OCI-LY7 (cell line): ENCODE data around the gene ANKRD16. TPM values are rescaled to one million over a fixed set of nuclear protein-coding genes. Genes with fewer than 3 reads are reported as not detected.
A peak's percentile ranks its signal among the peaks of the same experiment; 100 is the strongest.

Experiments
- Bru-seq: library from RNA; stranded (reverse); fragments of 400-500 nt; gene quantifications from one replicate; lab custom pipeline; 2021; lab: Mats Ljungman, UMichigan
- BruChase-seq, 2 experiments: library from RNA; stranded (reverse); fragments of 400-500 nt; gene quantifications; one replicate each; lab custom pipeline; 2021; lab: Mats Ljungman, UMichigan
- BruUV-seq: library from RNA; stranded (reverse); fragments of 400-500 nt; replicated peaks from 2 replicates; lab custom pipeline; 2021; lab: Mats Ljungman, UMichigan
- CTCF ChIA-PET: fragments of 300-600 bp; sonication (Branson Sonifier 250); formaldehyde crosslinking; loops from one replicate; lab custom pipeline; 2022; ENCODE audit warnings: antibody characterized with exemption; ENCODE audit not compliant: unreplicated experiment; lab: Charles Lee
- POLR2A ChIA-PET: fragments of 300-600 bp; sonication (Branson Sonifier 250); formaldehyde crosslinking; loops from one replicate; lab custom pipeline; 2022; ENCODE audit warnings: antibody characterized with exemption; lab: Charles Lee
- DNase-seq: peaks from one replicate; pipeline ENCODE4 v3.0.0-alpha.2; 2015; ENCODE audit warnings: low spot score
- H2AFZ ChIP-seq: fragments of 200-600 bp; sonication (generic), shearing (Covaris generic); 2 replicates; pipeline ENCODE4 v1.6.1; 2014; ENCODE audit warnings: mild to moderate bottlenecking, antibody characterized with exemption, low read length, moderate library complexity
- H3K27ac ChIP-seq: fragments of 200-600 bp; sonication (generic); 2 replicates; pipeline ENCODE4 v1.5.1; 2014; ENCODE audit warnings: mixed run types, low read depth, mild to moderate bottlenecking, moderate library complexity, low read length, inconsistent platforms; ENCODE audit not compliant: poor library complexity, severe bottlenecking
- H3K36me3 ChIP-seq: fragments of 200-600 bp; sonication (generic); 2 replicates; pipeline ENCODE4 v1.6.1; 2014; ENCODE audit warnings: mild to moderate bottlenecking, antibody characterized with exemption, low read length, moderate library complexity, mixed read lengths; ENCODE audit not compliant: insufficient read depth
- H3K4me1 ChIP-seq: fragments of 200-600 bp; sonication (generic); 2 replicates; pipeline ENCODE4 v1.5.1; 2014; ENCODE audit warnings: mild to moderate bottlenecking, low read length; ENCODE audit not compliant: insufficient read depth, poor library complexity, severe bottlenecking
- H3K4me2 ChIP-seq: fragments of 200-600 bp; sonication (generic); 2 replicates; pipeline ENCODE4 v1.6.1; 2014; ENCODE audit warnings: mild to moderate bottlenecking, low read length
- H3K4me3 ChIP-seq: fragments of 200-600 bp; sonication (generic); 2 replicates; pipeline ENCODE4 v1.5.1; 2014; ENCODE audit warnings: mild to moderate bottlenecking, low read depth, low read length; ENCODE audit not compliant: poor library complexity, severe bottlenecking
- H3K79me2 ChIP-seq: fragments of 200-600 bp; sonication (generic); 2 replicates; pipeline ENCODE4 v1.6.1; 2016; ENCODE audit warnings: low read depth, mild to moderate bottlenecking, low read length, moderate library complexity, mixed read lengths; ENCODE audit not compliant: insufficient read depth
- H3K9me2 ChIP-seq: fragments of 200-600 bp; sonication (generic); 2 replicates; pipeline ENCODE4 v1.6.1; 2016; ENCODE audit warnings: mild to moderate bottlenecking, low read length, mixed read lengths; ENCODE audit not compliant: insufficient read depth
- H3K9me3 ChIP-seq: fragments of 200-600 bp; sonication (generic); 2 replicates; pipeline ENCODE4 v1.6.1; 2014; ENCODE audit warnings: mild to moderate bottlenecking, mixed run types, low read length, mixed read lengths
- H4K20me1 ChIP-seq: fragments of 200-600 bp; sonication (generic); 2 replicates; pipeline ENCODE4 v1.6.1; 2014; ENCODE audit warnings: mild to moderate bottlenecking, antibody characterized with exemption, low read length, moderate library complexity, mixed read lengths; ENCODE audit not compliant: insufficient read depth
- EZH2phosphoT487 ChIP-seq: fragments of 200-600 bp; sonication (generic); IDR thresholded peaks from 2 replicates; pipeline ENCODE4 v1.6.1; 2018; ENCODE audit warnings: low read depth, borderline replicate concordance, mild to moderate bottlenecking, mixed run types, antibody characterized with exemption, low read length, moderate library complexity, mixed read lengths
- intact Hi-C: fragments of 100-400 bp; cut with micrococcal nuclease; formaldehyde crosslinking; loops from one replicate; pipeline ENCODE4 v1.10.0; 2022; ENCODE audit not compliant: unreplicated experiment
- long read RNA-seq: library from polyadenylated mRNA; stranded (forward); transcript quantifications from one replicate; pipeline ENCODE4 v2.0.0, GENCODE V29; 2022
- total RNA-seq, 2 experiments: library from RNA; depleted of rRNA in 1 of 2; stranded (reverse); fragments of >200 nt in 1 of 2; shearing (Covaris generic) in 1 of 2; gene quantifications; 2 replicates each; pipeline ENCODE4 v1.2.3, GENCODE V29; 2014 to 2022
- TF ChIP-seq, protein P1 (sequence below): fragments of 200-600 bp; sonication (generic); conservative IDR thresholded peaks from 2 replicates; pipeline ENCODE4 v1.5.1; 2014; ENCODE audit warnings: mild to moderate bottlenecking, antibody characterized with exemption, low read length, moderate library complexity, mixed read lengths

ANKRD16 gene
- total RNA-seq (2014; rRNA removed; shearing (Covaris generic)) (7.9 and 15.2 TPM in 2 replicates), total RNA-seq (2022) (12.0 and 15.0 TPM in 2 replicates), Bru-seq, nascent RNA (percentile 56 among the genes with signal in this experiment), BruChase-seq, experiment 1, labeled RNA remaining after a 6-hour chase (percentile 64 among the genes with signal in this experiment), BruChase-seq, experiment 2, labeled RNA remaining after a 2-hour chase (percentile 63 among the genes with signal in this experiment)
- long read RNA-seq, transcript ANKRD16-202 (7 exons, 1,646 nt), result major isoform, 15 of 34 reads
- long read RNA-seq, partial matches to known transcripts, result 2 of 34 reads
- long read RNA-seq, other reads (novel, unspliced or antisense), result 14 of 34 reads

DNA sequence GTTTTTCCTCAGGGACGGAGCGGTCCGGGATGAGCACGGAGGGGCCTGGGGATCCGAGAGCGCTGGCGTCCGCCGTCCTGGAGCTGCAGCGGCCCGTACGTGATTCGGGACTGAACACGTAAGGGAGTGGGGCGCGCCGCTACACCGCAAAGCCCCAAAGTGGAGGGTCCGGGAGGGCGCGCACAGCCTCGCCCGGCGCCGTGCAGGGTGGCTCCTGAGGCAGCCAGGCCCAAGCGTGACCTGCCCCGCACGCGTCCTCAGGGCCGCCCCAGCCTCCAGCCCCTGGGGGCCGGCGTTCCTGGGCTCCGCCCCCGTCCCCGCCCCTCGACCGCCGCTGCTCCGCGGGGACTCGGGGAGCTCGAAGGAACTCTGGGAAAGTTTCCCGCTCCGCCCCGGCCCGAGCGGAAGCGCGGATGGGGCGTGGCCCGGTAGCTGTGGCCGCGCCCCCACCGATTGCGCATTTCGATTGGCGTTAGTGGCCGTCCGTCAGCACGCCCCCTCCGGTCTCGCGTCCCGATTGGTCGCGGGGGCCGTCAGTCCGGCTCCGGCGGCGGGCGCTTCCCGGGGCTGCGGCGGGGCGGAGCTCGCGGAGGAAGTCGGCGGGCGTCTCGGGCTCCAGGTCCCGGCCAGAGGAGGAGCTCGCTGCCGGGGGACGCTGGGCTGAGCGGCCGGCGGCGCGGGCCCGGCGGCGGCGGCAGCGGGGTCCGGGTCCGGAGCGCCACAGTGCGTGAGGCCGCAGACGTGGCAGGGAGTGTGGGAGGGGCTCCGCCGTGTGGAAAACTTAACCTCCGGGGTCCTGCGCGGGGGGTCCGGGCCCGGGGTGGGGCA, at the start of gene ANKRD16, which contains the start of gene FBH1:
ANKRD16 (minus strand) TSS at position 270 of the 828 bp plus-strand sequence. CDS start 539 bp downstream, outside the sequence.
FBH1 (plus strand) TSS at position 620 of the 828 bp plus-strand sequence; CDS start at position 723, 103 bp downstream.
- no peaks in the 10 kb centered on the region for H3K9me3 ChIP-seq
- peak within 1 kb of the TSS; percentile 88 for H3K4me3 ChIP-seq
- H2AFZ ChIP-seq, result peak within 1 kb of the TSS; percentile 58
- POLR2A ChIA-PET, result interaction anchor here (0.5 to 2.0 kb wide), 20 partner anchors 9 to 198 kb away, joined by 3 to 20 read pairs (median 3); no protein-coding TSS in a partner anchor
- no TSS peak for BruUV-seq
- TF ChIP-seq, protein P1, sequence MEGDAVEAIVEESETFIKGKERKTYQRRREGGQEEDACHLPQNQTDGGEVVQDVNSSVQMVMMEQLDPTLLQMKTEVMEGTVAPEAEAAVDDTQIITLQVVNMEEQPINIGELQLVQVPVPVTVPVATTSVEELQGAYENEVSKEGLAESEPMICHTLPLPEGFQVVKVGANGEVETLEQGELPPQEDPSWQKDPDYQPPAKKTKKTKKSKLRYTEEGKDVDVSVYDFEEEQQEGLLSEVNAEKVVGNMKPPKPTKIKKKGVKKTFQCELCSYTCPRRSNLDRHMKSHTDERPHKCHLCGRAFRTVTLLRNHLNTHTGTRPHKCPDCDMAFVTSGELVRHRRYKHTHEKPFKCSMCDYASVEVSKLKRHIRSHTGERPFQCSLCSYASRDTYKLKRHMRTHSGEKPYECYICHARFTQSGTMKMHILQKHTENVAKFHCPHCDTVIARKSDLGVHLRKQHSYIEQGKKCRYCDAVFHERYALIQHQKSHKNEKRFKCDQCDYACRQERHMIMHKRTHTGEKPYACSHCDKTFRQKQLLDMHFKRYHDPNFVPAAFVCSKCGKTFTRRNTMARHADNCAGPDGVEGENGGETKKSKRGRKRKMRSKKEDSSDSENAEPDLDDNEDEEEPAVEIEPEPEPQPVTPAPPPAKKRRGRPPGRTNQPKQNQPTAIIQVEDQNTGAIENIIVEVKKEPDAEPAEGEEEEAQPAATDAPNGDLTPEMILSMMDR, result no peak
- TF ChIP-seq EZH2phosphoT487, result no peak
- no peaks in the 10 kb centered on the region for H3K9me2 ChIP-seq
- H3K79me2 ChIP-seq, result peaks cover 30% of the 10 kb centered on the region
- DNase-seq, result peak; percentile 99
- H3K27ac ChIP-seq, result peak within 1 kb of the TSS; percentile 35
- peaks cover 26% of the 10 kb centered on the region for H3K4me1 ChIP-seq
- peak within 1 kb of the TSS; percentile 98 for H3K4me2 ChIP-seq
- CTCF ChIA-PET, result interaction anchor here (0.6 to 1.0 kb wide), 5 partner anchors 10 to 198 kb away, joined by 3 to 4 read pairs (median 3); no protein-coding TSS in a partner anchor
- intact Hi-C loops, result loop anchor here (2.0 to 5.0 kb wide), 4 partner anchors 77 to 197 kb away; partner anchors contain the start of genes GDI2, IL15RA and RBM17
- peaks cover 48% of the 10 kb centered on the region for H3K36me3 ChIP-seq
- peaks cover 8% of the 10 kb centered on the region; the same call in 1 of the 2 replicates for H4K20me1 ChIP-seq

DNA sequence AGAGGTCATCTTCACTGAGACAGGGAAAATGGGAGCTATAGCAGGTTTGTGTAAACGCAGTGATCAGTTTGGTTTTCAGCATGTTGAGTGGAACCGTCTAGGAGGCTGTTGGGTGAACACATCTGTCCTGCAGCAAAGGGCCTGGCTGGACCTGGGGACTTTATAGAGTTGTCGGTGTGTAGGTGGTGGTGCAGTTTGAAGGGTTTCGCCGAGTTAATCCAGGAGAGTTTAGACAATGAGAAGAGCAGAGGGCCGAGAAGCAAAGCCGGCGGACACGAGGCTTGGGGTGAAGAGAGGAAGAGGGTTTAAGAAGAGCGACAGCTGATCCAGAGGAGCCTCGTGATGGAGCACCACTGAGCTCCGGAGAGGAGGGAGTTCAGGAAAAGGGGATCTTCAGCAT, 48.6 kb upstream of the ANKRD16 start:
- Histone ChIP-seq H3K4me3 (no peak overlapping the region), H3K4me2 (no peak overlapping the region), H3K9me3 (no peaks in the 10 kb centered on the region), H3K27ac (no peak overlapping the region), H3K79me2 (no peaks in the 10 kb centered on the region), H3K4me1 (no peaks in the 10 kb centered on the region), H3K36me3 (peaks cover 29% of the 10 kb centered on the region), H2AFZ (no peak overlapping the region), H4K20me1 (no peaks in the 10 kb centered on the region), H3K9me2 (no peaks in the 10 kb centered on the region)
- CTCF ChIA-PET, result no interaction called here
- no peak for DNase-seq
- POLR2A ChIA-PET, result no interaction called here
- no TSS peak for BruUV-seq
- no peak for TF ChIP-seq EZH2phosphoT487
- TF ChIP-seq, protein P1, result no peak
- intact Hi-C loops, result no loop called here
